GM21381 (cell line): ENCODE data around the gene RXRA.

Experiments
- ATAC-seq: cut with Tn5 transposase; IDR thresholded peaks from one replicate; pipeline ENCODE4 v1.9.1; 2021; ENCODE audit warnings: mild to moderate bottlenecking, moderate library complexity; ENCODE audit not compliant: unreplicated experiment

The RXRA gene

GRCh38 chr9:134485653-134486052 lies 159.4 kb downstream of the RXRA start:
- no peak for ATAC-seq

GRCh38 chr9:134486143-134486591 lies 159.9 kb downstream of the RXRA start:
- ATAC-seq, result no peak

- no peak for ATAC-seq
These were observed 160.3 kb downstream of the RXRA start for GRCh38 chr9:134486596-134486995.
